ENCODE measurements around the gene PRDX5. TPM values are rescaled to one million over a fixed set of nuclear protein-coding genes. Genes with fewer than 3 reads are reported as not detected.

Gene PRDX5
- total and polyA plus RNA-seq, 4 donors, result 66.8 to 201 (median 135) TPM

DNA sequence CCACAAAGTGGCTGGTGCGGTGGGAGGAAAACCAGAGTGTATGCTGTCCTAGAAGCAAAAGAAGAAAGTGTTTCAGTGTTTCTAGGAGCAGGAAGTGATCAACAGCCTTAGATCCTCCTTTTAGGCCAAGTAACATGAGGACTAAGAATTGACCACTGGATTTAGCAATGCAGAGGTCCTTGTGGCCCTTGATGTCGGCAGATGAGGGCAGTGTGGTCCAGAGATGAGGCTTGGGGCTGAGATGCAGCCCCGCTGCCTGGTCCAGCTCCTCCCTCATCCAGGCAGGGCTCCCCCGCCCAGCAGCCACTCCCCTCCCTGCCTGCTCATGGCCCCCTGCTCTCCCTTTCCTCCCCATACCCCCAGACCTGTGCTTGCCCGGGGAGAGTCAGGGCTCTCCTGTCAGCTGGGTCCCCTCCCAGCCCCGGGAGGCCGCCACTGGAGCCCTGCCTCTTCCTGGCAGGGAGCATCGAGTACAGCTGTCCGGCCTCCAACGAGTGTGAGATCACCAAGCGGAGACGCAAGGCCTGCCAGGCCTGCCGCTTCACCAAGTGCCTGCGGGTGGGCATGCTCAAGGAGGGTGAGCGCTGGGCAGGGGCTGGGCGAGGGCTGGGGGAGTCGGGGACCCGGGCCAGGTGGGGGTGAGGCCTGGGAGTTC is 4.3 kb upstream of the PRDX5 start:
- H3K9ac ChIP-seq (ENCODE audit: low read depth in 1 of 2, low read length in 2 of 2), result no peak overlapping the region
- H3K27ac ChIP-seq (ENCODE audit: low read depth in 1 of 2, low read length in 2 of 2), result no peak overlapping the region
- TF ChIP-seq, protein P1, sequence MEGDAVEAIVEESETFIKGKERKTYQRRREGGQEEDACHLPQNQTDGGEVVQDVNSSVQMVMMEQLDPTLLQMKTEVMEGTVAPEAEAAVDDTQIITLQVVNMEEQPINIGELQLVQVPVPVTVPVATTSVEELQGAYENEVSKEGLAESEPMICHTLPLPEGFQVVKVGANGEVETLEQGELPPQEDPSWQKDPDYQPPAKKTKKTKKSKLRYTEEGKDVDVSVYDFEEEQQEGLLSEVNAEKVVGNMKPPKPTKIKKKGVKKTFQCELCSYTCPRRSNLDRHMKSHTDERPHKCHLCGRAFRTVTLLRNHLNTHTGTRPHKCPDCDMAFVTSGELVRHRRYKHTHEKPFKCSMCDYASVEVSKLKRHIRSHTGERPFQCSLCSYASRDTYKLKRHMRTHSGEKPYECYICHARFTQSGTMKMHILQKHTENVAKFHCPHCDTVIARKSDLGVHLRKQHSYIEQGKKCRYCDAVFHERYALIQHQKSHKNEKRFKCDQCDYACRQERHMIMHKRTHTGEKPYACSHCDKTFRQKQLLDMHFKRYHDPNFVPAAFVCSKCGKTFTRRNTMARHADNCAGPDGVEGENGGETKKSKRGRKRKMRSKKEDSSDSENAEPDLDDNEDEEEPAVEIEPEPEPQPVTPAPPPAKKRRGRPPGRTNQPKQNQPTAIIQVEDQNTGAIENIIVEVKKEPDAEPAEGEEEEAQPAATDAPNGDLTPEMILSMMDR (IDR thresholded peaks at IDR 0.05; ENCODE audit: low read depth, low read length, missing input control), result no peak
- H3K4me3 ChIP-seq (ENCODE audit: low read depth in 1 of 3, low read length in 3 of 3), result no peak overlapping the region
- WGBS, result 81% methylated on average over 18 of the region's 18 CpGs
- peaks cover 1 to 52% (median 37%) of the 10 kb centered on the region in 4 donors for H3K4me1 ChIP-seq (ENCODE audit: control insufficient read depth in 4 of 4, insufficient read depth in 4 of 4, low read length in 3 of 4)
- H3K27me3 ChIP-seq (ENCODE audit: control insufficient read depth in 4 of 4, insufficient read depth in 4 of 4, low read length in 3 of 4), result no peaks in the 10 kb centered on the region
- no peaks in the 10 kb centered on the region for H3K9me3 ChIP-seq (ENCODE audit: control insufficient read depth in 4 of 4, low read length in 3 of 4)
- DNase-seq (ENCODE audit: low spot score), result no peak
- peaks cover 4 to 26% (median 9%) of the 10 kb centered on the region in 4 donors for H3K36me3 ChIP-seq (ENCODE audit: control insufficient read depth in 4 of 4, insufficient read depth in 3 of 4, low read depth in 1 of 4, low read length in 3 of 4)

DNA sequence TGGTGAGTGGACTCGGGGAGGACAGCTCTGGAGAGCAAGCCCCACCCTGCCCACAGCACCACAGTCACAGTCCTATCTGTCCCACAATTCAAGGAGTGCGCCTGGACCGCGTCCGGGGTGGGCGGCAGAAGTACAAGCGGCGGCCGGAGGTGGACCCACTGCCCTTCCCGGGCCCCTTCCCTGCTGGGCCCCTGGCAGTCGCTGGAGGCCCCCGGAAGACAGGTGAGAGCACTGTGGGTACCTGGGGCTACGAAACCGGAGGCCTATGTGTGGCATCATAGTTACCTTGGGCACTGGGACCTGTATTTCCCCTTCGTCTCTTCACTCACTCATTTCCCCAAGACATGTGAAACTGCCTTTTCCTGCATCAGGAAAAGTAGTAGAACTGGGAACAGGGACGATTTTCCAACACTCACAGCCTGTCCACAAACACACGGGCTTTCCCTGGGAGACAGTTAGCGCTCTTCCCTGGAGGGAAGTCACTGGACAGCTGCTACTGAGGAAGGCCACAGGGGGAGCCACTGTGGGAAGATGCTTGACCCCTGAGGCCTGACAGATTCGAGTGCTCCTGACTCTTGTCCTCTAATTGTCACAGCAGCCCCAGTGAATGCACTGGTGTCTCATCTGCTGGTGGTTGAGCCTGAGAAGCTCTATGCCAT is 3.6 kb upstream of the PRDX5 start:
- Histone ChIP-seq H3K4me1 (ENCODE audit: control insufficient read depth in 4 of 4, insufficient read depth in 4 of 4, low read length in 3 of 4) (peaks cover 7 to 56% (median 42%) of the 10 kb centered on the region in 4 donors), H3K27me3 (ENCODE audit: control insufficient read depth in 4 of 4, insufficient read depth in 4 of 4, low read length in 3 of 4) (no peaks in the 10 kb centered on the region), H3K36me3 (ENCODE audit: control insufficient read depth in 4 of 4, insufficient read depth in 3 of 4, low read depth in 1 of 4, low read length in 3 of 4) (peaks cover 4 to 26% (median 9%) of the 10 kb centered on the region in 4 donors), H3K9me3 (ENCODE audit: control insufficient read depth in 4 of 4, low read length in 3 of 4) (no peaks in the 10 kb centered on the region), H3K4me3 (ENCODE audit: low read depth in 1 of 3, low read length in 3 of 3) (no peak overlapping the region), H3K27ac (ENCODE audit: low read depth in 1 of 2, low read length in 2 of 2) (no peak overlapping the region), H3K9ac (ENCODE audit: low read depth in 1 of 2, low read length in 2 of 2) (no peak overlapping the region)
- WGBS, result 87% methylated on average over 19 of the region's 19 CpGs
- DNase-seq (ENCODE audit: low spot score), result no peak
- TF ChIP-seq FOXA1 (IDR thresholded peaks at IDR 0.05) (no peak), EGR1 (IDR thresholded peaks at IDR 0.05; ENCODE audit: low read depth in 2 of 2) (no peak), RXRA (IDR thresholded peaks at IDR 0.05) (no peak), RAD21 (IDR thresholded peaks at IDR 0.05) (no peak), YY1 (IDR thresholded peaks at IDR 0.05) (no peak), TAF1 (conservative IDR thresholded peaks at IDR 0.05) (no peak), HNF4G (IDR thresholded peaks at IDR 0.05) (no peak), HNF4A (conservative IDR thresholded peaks at IDR 0.05) (no peak), SP1 (IDR thresholded peaks at IDR 0.05) (no peak), FOXA2 (IDR thresholded peaks at IDR 0.05) (no peak), NR2F2 (IDR thresholded peaks at IDR 0.05) (no peak), GABPA (IDR thresholded peaks at IDR 0.05 in 1 of 2, conservative IDR thresholded peaks at IDR 0.05 in 1 of 2) (no peak)
- TF ChIP-seq, protein P2, sequence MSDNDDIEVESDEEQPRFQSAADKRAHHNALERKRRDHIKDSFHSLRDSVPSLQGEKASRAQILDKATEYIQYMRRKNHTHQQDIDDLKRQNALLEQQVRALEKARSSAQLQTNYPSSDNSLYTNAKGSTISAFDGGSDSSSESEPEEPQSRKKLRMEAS (IDR thresholded peaks at IDR 0.05), result no peak
- TF ChIP-seq, protein P1 (IDR thresholded peaks at IDR 0.05; ENCODE audit: low read depth, low read length, missing input control), result no peak
- TF ChIP-seq, protein P3, sequence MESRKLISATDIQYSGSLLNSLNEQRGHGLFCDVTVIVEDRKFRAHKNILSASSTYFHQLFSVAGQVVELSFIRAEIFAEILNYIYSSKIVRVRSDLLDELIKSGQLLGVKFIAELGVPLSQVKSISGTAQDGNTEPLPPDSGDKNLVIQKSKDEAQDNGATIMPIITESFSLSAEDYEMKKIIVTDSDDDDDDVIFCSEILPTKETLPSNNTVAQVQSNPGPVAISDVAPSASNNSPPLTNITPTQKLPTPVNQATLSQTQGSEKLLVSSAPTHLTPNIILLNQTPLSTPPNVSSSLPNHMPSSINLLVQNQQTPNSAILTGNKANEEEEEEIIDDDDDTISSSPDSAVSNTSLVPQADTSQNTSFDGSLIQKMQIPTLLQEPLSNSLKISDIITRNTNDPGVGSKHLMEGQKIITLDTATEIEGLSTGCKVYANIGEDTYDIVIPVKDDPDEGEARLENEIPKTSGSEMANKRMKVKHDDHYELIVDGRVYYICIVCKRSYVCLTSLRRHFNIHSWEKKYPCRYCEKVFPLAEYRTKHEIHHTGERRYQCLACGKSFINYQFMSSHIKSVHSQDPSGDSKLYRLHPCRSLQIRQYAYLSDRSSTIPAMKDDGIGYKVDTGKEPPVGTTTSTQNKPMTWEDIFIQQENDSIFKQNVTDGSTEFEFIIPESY (IDR thresholded peaks at IDR 0.05), result no peak
- TF ChIP-seq, protein P4, sequence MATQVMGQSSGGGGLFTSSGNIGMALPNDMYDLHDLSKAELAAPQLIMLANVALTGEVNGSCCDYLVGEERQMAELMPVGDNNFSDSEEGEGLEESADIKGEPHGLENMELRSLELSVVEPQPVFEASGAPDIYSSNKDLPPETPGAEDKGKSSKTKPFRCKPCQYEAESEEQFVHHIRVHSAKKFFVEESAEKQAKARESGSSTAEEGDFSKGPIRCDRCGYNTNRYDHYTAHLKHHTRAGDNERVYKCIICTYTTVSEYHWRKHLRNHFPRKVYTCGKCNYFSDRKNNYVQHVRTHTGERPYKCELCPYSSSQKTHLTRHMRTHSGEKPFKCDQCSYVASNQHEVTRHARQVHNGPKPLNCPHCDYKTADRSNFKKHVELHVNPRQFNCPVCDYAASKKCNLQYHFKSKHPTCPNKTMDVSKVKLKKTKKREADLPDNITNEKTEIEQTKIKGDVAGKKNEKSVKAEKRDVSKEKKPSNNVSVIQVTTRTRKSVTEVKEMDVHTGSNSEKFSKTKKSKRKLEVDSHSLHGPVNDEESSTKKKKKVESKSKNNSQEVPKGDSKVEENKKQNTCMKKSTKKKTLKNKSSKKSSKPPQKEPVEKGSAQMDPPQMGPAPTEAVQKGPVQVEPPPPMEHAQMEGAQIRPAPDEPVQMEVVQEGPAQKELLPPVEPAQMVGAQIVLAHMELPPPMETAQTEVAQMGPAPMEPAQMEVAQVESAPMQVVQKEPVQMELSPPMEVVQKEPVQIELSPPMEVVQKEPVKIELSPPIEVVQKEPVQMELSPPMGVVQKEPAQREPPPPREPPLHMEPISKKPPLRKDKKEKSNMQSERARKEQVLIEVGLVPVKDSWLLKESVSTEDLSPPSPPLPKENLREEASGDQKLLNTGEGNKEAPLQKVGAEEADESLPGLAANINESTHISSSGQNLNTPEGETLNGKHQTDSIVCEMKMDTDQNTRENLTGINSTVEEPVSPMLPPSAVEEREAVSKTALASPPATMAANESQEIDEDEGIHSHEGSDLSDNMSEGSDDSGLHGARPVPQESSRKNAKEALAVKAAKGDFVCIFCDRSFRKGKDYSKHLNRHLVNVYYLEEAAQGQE (IDR thresholded peaks at IDR 0.05), result no peak
